ENCODE data around the gene MAGEA9B. TPM values are rescaled to one million over a fixed set of nuclear protein-coding genes. Genes with fewer than 3 reads are reported as not detected.
"Not testable (repeated sequence)": the region's sequence is repeated elsewhere in the genome, so short reads cannot be mapped to it uniquely, and the experiment has no call there.

The MAGEA9B gene
- total RNA-seq, 1 donor, result not detected

GRCh38 chrX:149540621-149541520 is 46.4 kb downstream of the MAGEA9B start, which contains the start of gene EOLA1:
TSS of gene EOLA1 (plus strand) at chrX:149541012. CDS start at chrX:149545631, 4,619 bp downstream.
- DNase-seq (ENCODE audit: low read depth), result peak; percentile 96
- peak within 1 kb of the TSS; percentile 86 for H3K4me3 ChIP-seq (ENCODE audit: low read depth, low read length)
- no peak for TF ChIP-seq CTCF (IDR thresholded peaks at IDR 0.05; ENCODE audit: insufficient read depth, low read length)

DNA sequence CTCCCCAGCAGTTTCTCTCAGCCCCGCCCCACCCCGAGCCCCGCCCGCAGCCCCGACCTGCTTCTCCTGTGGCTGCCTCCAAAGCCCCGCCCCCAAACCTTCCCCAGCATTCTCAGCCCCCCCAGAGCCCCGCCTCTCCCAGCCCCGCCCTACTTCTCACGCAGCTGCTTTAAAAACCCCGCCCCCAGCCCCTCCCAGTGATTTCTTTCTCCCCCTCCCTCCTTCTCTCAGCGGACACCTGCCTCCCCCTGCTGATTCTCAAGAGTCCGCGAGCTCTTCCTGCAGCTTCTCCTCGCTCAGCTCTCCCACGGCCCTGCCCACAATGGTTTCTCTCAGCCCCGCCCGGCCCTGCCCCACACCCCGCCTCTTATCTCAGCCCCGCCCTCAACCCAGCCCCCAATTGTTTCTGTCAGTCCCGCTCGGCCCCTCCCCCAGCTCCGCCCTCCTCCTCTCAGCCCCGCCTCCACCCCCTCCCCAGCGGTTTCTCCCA is 47.1 kb downstream of the MAGEA9B start:
- no peak for TF ChIP-seq CTCF (IDR thresholded peaks at IDR 0.05; ENCODE audit: insufficient read depth, low read length)
- peak overlapping the region; percentile 86 for H3K4me3 ChIP-seq (ENCODE audit: low read depth, low read length)
- DNase-seq (ENCODE audit: low read depth), result peak; percentile 86

DNA sequence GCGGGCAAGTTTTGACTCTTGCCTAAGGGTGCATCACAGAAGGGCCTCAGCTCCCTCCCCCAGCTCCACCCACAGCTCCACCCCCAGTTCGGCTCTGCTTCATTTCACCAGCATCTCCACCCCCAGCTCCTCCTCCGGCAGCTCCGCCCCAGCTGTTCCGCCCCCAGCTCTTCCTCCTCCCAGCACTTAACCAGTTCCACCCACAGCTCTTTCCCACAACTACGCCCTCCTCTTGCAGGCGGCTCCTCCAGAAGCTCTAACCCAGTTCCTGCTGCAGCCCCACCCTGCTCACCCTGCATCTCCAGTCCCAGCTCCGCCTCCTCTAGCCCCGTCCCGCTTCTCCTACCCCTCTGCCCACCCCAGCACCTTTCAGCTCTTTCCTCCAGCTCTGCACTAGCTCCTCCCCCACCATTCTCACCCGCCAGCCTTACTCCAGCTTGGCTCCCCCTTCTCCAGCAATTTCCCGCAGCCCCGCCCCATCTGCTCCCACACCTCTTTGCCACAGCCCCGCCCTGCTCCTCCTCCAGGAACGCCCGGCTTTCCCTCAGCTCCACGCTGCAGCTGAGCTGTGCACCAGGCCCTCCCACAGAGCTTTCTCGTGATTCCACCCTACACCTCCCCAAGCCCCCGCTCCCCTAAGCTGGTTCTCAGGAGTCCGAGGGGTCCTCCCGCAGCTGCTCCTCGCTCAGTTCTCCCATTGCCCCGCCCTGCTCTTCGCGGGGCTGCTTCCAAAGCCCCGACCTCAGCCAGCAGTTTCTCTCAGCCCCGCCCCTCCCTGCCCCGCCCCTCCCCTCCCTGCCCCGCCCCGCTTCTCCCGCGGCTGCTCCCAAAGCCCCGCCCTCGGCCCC is 47.8 kb downstream of the MAGEA9B start:
- peak; percentile 90 for DNase-seq (ENCODE audit: low read depth)
- TF ChIP-seq CTCF (IDR thresholded peaks at IDR 0.05; ENCODE audit: insufficient read depth, low read length), result no peak
- H3K4me3 ChIP-seq (ENCODE audit: low read depth, low read length), result peak overlapping the region; percentile 68

GRCh38 chrX:149537474-149537873 is 49.8 kb downstream of the MAGEA9B start:
- DNase-seq (ENCODE audit: low read depth); H3K4me3 ChIP-seq (ENCODE audit: low read depth, low read length): not testable (repeated sequence)

GRCh38 chrX:149534926-149535602 is 52.2 kb downstream of the MAGEA9B start:
- not testable (repeated sequence) for DNase-seq (ENCODE audit: low read depth); H3K4me3 ChIP-seq (ENCODE audit: low read depth, low read length)

DNA sequence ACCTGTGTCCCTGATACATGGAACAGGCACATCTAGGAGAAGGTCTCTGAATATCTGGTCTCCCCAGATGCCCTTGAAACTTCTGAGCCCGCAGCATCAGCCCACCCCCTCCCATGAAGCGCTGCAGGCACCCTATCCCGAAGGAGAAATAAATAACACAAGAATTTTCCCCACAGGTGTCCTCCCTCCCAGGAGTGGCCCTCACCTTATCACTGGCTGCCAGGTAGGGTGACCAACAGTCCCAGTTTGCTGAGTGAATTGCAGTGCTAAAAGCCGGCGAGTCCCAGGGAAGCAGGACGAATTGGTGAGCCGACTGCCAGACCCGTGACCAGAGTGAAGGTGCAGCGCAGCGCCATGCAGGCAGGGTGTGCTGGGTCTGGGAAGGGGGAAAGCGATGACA is 53.3 kb downstream of the MAGEA9B start:
- DNase-seq (ENCODE audit: low read depth); H3K4me3 ChIP-seq (ENCODE audit: low read depth, low read length): not testable (repeated sequence)

DNA sequence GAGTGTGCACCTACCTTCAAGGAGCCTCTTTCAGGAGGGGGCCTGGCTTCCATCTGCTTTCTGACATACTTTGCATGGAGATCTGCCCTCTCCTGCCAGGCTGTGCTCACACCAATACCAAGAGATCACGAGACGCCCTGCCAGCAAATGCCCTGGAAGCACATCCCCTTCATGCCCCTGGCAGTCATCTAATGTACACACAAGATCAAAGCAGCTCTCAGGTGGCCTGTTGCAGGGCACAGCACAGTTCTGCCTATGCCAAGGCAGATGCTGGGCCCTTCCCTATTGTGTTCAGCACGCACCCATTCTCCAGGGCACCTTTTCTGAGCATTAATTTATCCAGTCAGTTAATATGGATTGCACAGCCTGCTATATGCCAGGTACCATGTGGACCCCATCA is 54.4 kb downstream of the MAGEA9B start:
- not testable (repeated sequence) for DNase-seq (ENCODE audit: low read depth)

More for the DNA sequence above, 54.4 kb downstream of the MAGEA9B start:
- H3K4me3 ChIP-seq (ENCODE audit: low read depth, low read length), result not testable (repeated sequence)

Other genes with a start within 250 kb of the MAGEA9B start
- 16.8 and 63.3 TPM in 2 replicates for gene IDS, start 82.2 kb downstream of the MAGEA9B start, total RNA-seq (ENCODE audit: low replicate concordance)
- 11.1 and 19.4 TPM in 2 replicates for gene EOLA1, start 46.4 kb downstream of the MAGEA9B start, total RNA-seq (ENCODE audit: low replicate concordance)
- not detected in 2 replicates for gene HSFX3, start 37.5 kb downstream of the MAGEA9B start, total RNA-seq (ENCODE audit: low replicate concordance)
- gene HSFX2, start 7.9 kb upstream of the MAGEA9B start, total RNA-seq (ENCODE audit: low replicate concordance), result 0.36 TPM in 1 of 2 replicates, not detected in the other
- 6.6 and 13.6 TPM in 2 replicates for gene TMEM185A, start 44.3 kb upstream of the MAGEA9B start, total RNA-seq (ENCODE audit: low replicate concordance)
- gene MAGEA11, start 124.6 kb upstream of the MAGEA9B start, total RNA-seq (ENCODE audit: low replicate concordance), result not detected in 2 replicates
- gene HSFX1, start 186.6 kb upstream of the MAGEA9B start, total RNA-seq (ENCODE audit: low replicate concordance), result 0.45 TPM in 1 of 2 replicates, not detected in the other
- gene MAGEA9, start 194.5 kb upstream of the MAGEA9B start, total RNA-seq (ENCODE audit: low replicate concordance), result not detected in 2 replicates